Karpas-422 (cell line): ENCODE results near the gene EBF3. TPM values are rescaled to one million over a fixed set of nuclear protein-coding genes. Genes with fewer than 3 reads are reported as not detected.

Source experiments
- DNase-seq: peaks from one replicate; pipeline ENCODE4 v3.0.0-alpha.2; 2015
- H2AFZ ChIP-seq: fragments of 200-600 bp; sonication (generic); 2 replicates; pipeline ENCODE4 v1.6.1; 2014; ENCODE audit warnings: antibody characterized with exemption, low read length, mixed read lengths
- H3K27ac ChIP-seq: fragments of 200-600 bp; sonication (generic); 2 replicates; pipeline ENCODE4 v1.5.1; 2014; ENCODE audit warnings: mild to moderate bottlenecking, low read length, moderate library complexity
- H3K27me3 ChIP-seq: fragments of 200-600 bp; sonication (generic); 2 replicates; pipeline ENCODE4 v1.6.1; 2014; ENCODE audit warnings: low read length, mixed read lengths
- H3K36me3 ChIP-seq: fragments of 200-600 bp; sonication (generic); 2 replicates; pipeline ENCODE4 v1.6.1; 2014; ENCODE audit warnings: low read length, mixed read lengths; ENCODE audit not compliant: insufficient read depth
- H3K4me1 ChIP-seq: fragments of 200-600 bp; sonication (generic); 2 replicates; pipeline ENCODE4 v1.6.1; 2014; ENCODE audit warnings: mild to moderate bottlenecking, low read length, mixed read lengths
- H3K4me2 ChIP-seq: fragments of 200-600 bp; sonication (generic); 2 replicates; pipeline ENCODE4 v1.6.1; 2014; ENCODE audit warnings: low read length, low read depth, mild to moderate bottlenecking; ENCODE audit not compliant: poor library complexity, severe bottlenecking
- H3K4me3 ChIP-seq: fragments of 200-600 bp; sonication (generic); 2 replicates; pipeline ENCODE4 v1.5.1; 2014; ENCODE audit warnings: mild to moderate bottlenecking, antibody characterized with exemption, low read length, mixed read lengths
- H3K79me2 ChIP-seq: fragments of 200-600 bp; sonication (generic); 2 replicates; pipeline ENCODE4 v1.6.1; 2014; ENCODE audit warnings: mild to moderate bottlenecking, low read length, mixed read lengths
- H3K9ac ChIP-seq: fragments of 200-600 bp; sonication (generic); 2 replicates; pipeline ENCODE4 v1.6.0; 2014; ENCODE audit warnings: low read length
- H3K9me2 ChIP-seq: fragments of 200-600 bp; sonication (generic), shearing (Covaris generic); replicated peaks from 2 replicates; pipeline ENCODE4 v1.6.0; 2014; ENCODE audit warnings: mild to moderate bottlenecking, low read length, moderate library complexity; ENCODE audit not compliant: insufficient read depth
- H3K9me3 ChIP-seq: fragments of 300-700, 200-600 bp; sonication (generic); 2 replicates; pipeline ENCODE4 v1.6.1; 2014; ENCODE audit warnings: low read length, mixed read lengths
- H4K20me1 ChIP-seq: fragments of 200-600 bp; sonication (generic); 2 replicates; pipeline ENCODE4 v1.6.1; 2014; ENCODE audit warnings: mild to moderate bottlenecking, antibody characterized with exemption, low read length, low read depth; ENCODE audit not compliant: insufficient read depth
- total RNA-seq: library from RNA; depleted of rRNA; stranded (reverse); fragments of >200 nt; shearing (Covaris generic); gene quantifications from 2 replicates; pipeline ENCODE4 v1.2.3, GENCODE V29; 2014; ENCODE audit warnings: low replicate concordance

The EBF3 gene
- total RNA-seq, 1 experiment from 2014 or later = not detected

- Histone ChIP-seq H3K36me3 (no peaks in the 10 kb centered on the region), H3K4me2 (no peak overlapping the region), H4K20me1 (no peaks in the 10 kb centered on the region), H3K9me2 (no peaks in the 10 kb centered on the region), H3K27me3 (no peaks in the 10 kb centered on the region), H3K9me3 (no peaks in the 10 kb centered on the region), H3K4me3 (no peak overlapping the region), H3K9ac (no peak overlapping the region), H3K79me2 (no peaks in the 10 kb centered on the region), H3K4me1 (no peaks in the 10 kb centered on the region), H3K27ac (no peak overlapping the region), H2AFZ (no peak overlapping the region)
- no peak for DNase-seq
Observed at GRCh38 chr10:129849452-129849750, 114.7 kb downstream of the EBF3 start.

- Histone ChIP-seq H3K9me2 (no peaks in the 10 kb centered on the region), H4K20me1 (no peaks in the 10 kb centered on the region), H3K4me1 (no peaks in the 10 kb centered on the region), H3K4me2 (no peak overlapping the region), H3K4me3 (no peak overlapping the region), H3K9ac (no peak overlapping the region), H2AFZ (no peak overlapping the region), H3K36me3 (no peaks in the 10 kb centered on the region), H3K27ac (no peak overlapping the region), H3K9me3 (no peaks in the 10 kb centered on the region), H3K27me3 (no peaks in the 10 kb centered on the region), H3K79me2 (no peaks in the 10 kb centered on the region)
- DNase-seq = no peak
Observed at GRCh38 chr10:129848696-129849451, 115.2 kb downstream of the EBF3 start.

GRCh38 chr10:129847741-129848483, 116.2 kb downstream of the EBF3 start:
- H3K27ac ChIP-seq = no peak overlapping the region
- DNase-seq = no peak
- H3K4me2 ChIP-seq = no peak overlapping the region
- no peaks in the 10 kb centered on the region for H3K9me2 ChIP-seq
- no peaks in the 10 kb centered on the region for H3K36me3 ChIP-seq
- H3K9ac ChIP-seq = no peak overlapping the region
- no peaks in the 10 kb centered on the region for H3K27me3 ChIP-seq
- no peaks in the 10 kb centered on the region for H4K20me1 ChIP-seq
- no peak overlapping the region for H3K4me3 ChIP-seq
- H3K4me1 ChIP-seq = no peaks in the 10 kb centered on the region
- no peaks in the 10 kb centered on the region for H3K9me3 ChIP-seq
- no peak overlapping the region for H2AFZ ChIP-seq
- no peaks in the 10 kb centered on the region for H3K79me2 ChIP-seq

- no peak overlapping the region for H3K9ac ChIP-seq
- no peak overlapping the region for H3K4me3 ChIP-seq
- no peak for DNase-seq
- no peaks in the 10 kb centered on the region for H3K9me2 ChIP-seq
- H3K27me3 ChIP-seq = no peaks in the 10 kb centered on the region
- no peak overlapping the region for H2AFZ ChIP-seq
- no peaks in the 10 kb centered on the region for H3K4me1 ChIP-seq
- H3K4me2 ChIP-seq = no peak overlapping the region
- H4K20me1 ChIP-seq = no peaks in the 10 kb centered on the region
- no peak overlapping the region for H3K27ac ChIP-seq
- no peaks in the 10 kb centered on the region for H3K79me2 ChIP-seq
- H3K36me3 ChIP-seq = no peaks in the 10 kb centered on the region
- no peaks in the 10 kb centered on the region for H3K9me3 ChIP-seq
Observed at GRCh38 chr10:129846991-129847391, 117.1 kb downstream of the EBF3 start.

GRCh38 chr10:129845111-129845753, 118.8 kb downstream of the EBF3 start:
- Histone ChIP-seq H3K27ac (no peak overlapping the region), H4K20me1 (no peaks in the 10 kb centered on the region), H3K27me3 (no peaks in the 10 kb centered on the region), H3K9me3 (no peaks in the 10 kb centered on the region), H3K9me2 (no peaks in the 10 kb centered on the region), H3K4me1 (no peaks in the 10 kb centered on the region), H3K4me3 (no peak overlapping the region), H3K4me2 (no peak overlapping the region), H3K36me3 (no peaks in the 10 kb centered on the region), H3K79me2 (no peaks in the 10 kb centered on the region), H3K9ac (no peak overlapping the region), H2AFZ (no peak overlapping the region)
- no peak for DNase-seq

GRCh38 chr10:129844216-129844766, 119.8 kb downstream of the EBF3 start:
- no peak overlapping the region for H3K9ac ChIP-seq
- H3K9me2 ChIP-seq = no peaks in the 10 kb centered on the region
- no peaks in the 10 kb centered on the region for H4K20me1 ChIP-seq
- H3K4me2 ChIP-seq = no peak overlapping the region
- DNase-seq = no peak
- no peak overlapping the region for H2AFZ ChIP-seq
- no peaks in the 10 kb centered on the region for H3K9me3 ChIP-seq
- H3K27ac ChIP-seq = no peak overlapping the region
- no peaks in the 10 kb centered on the region for H3K27me3 ChIP-seq
- H3K4me3 ChIP-seq = no peak overlapping the region
- no peaks in the 10 kb centered on the region for H3K79me2 ChIP-seq
- no peaks in the 10 kb centered on the region for H3K4me1 ChIP-seq
- H3K36me3 ChIP-seq = no peaks in the 10 kb centered on the region

- no peak overlapping the region for H2AFZ ChIP-seq
- H3K4me1 ChIP-seq = no peaks in the 10 kb centered on the region
- no peak overlapping the region for H3K4me3 ChIP-seq
- no peaks in the 10 kb centered on the region for H3K36me3 ChIP-seq
- H3K9ac ChIP-seq = no peak overlapping the region
- no peaks in the 10 kb centered on the region for H3K79me2 ChIP-seq
- no peaks in the 10 kb centered on the region for H3K27me3 ChIP-seq
- no peak for DNase-seq
- no peak overlapping the region for H3K27ac ChIP-seq
- H4K20me1 ChIP-seq = no peaks in the 10 kb centered on the region
- no peaks in the 10 kb centered on the region for H3K9me2 ChIP-seq
- H3K4me2 ChIP-seq = no peak overlapping the region
- H3K9me3 ChIP-seq = no peaks in the 10 kb centered on the region
Observed at GRCh38 chr10:129843702-129844101, 120.4 kb downstream of the EBF3 start.

GRCh38 chr10:129843131-129843541, 120.9 kb downstream of the EBF3 start:
- H3K4me1 ChIP-seq = no peaks in the 10 kb centered on the region
- H3K4me3 ChIP-seq = no peak overlapping the region
- no peaks in the 10 kb centered on the region for H3K9me2 ChIP-seq
- no peaks in the 10 kb centered on the region for H3K79me2 ChIP-seq
- no peaks in the 10 kb centered on the region for H3K36me3 ChIP-seq
- H3K27me3 ChIP-seq = no peaks in the 10 kb centered on the region
- no peak overlapping the region for H3K27ac ChIP-seq
- no peak overlapping the region for H2AFZ ChIP-seq
- no peak for DNase-seq
- H4K20me1 ChIP-seq = no peaks in the 10 kb centered on the region
- no peaks in the 10 kb centered on the region for H3K9me3 ChIP-seq
- H3K4me2 ChIP-seq = no peak overlapping the region
- H3K9ac ChIP-seq = no peak overlapping the region
